Measurements from ENCODE around the gene SLC25A26. TPM values are rescaled to one million over a fixed set of nuclear protein-coding genes. Genes with fewer than 3 reads are reported as not detected.

Gene SLC25A26
- total and polyA plus RNA-seq, 2 of the 13 experiments (the other 11 are each of a cell fraction or from before 2014, with no cell fraction given), result 23.1 to 32.7 TPM

DNA sequence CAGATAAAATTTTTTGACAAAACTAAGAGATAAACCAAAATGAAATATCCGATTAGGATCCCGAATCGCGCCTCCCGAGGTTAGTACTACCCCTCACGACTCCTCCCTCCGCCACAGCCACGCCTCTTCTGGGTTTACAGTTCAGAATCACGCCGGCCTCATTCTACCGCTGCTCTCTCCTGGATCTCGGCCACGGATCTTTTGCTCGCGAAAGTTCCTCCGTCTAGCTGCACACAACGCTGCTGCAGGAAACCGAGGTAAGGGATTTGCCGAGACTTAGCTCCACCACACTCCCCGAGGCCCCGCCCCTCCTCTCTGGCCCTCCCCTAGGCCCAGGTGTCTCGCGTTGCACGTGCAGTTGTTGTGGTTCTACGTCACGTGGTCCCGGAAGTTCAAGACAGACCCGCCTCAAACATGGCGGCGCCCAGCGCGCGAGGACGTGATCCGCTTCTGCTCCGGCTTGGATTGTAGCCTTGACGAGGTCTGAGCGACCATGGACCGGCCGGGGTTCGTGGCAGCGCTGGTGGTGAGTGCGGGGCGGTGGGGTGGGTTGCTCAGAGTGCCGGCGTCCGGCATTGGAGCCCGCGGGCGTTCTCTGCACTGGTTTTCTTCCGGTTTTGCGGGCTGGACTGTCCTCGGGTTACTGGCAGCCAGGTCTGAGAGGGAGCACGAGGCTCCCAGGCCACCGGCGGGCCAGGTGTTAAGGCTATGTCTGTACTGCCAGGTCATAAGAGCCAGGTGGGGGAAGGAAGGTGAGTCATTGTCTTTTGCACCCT, at the start of gene SLC25A26 (continued):
- TF ChIP-seq SOX5 (CRISPR knock-in tag; IDR thresholded peaks at IDR 0.05; ENCODE audit: borderline replicate concordance), result peak; percentile 56
- TF ChIP-seq, protein P1, sequence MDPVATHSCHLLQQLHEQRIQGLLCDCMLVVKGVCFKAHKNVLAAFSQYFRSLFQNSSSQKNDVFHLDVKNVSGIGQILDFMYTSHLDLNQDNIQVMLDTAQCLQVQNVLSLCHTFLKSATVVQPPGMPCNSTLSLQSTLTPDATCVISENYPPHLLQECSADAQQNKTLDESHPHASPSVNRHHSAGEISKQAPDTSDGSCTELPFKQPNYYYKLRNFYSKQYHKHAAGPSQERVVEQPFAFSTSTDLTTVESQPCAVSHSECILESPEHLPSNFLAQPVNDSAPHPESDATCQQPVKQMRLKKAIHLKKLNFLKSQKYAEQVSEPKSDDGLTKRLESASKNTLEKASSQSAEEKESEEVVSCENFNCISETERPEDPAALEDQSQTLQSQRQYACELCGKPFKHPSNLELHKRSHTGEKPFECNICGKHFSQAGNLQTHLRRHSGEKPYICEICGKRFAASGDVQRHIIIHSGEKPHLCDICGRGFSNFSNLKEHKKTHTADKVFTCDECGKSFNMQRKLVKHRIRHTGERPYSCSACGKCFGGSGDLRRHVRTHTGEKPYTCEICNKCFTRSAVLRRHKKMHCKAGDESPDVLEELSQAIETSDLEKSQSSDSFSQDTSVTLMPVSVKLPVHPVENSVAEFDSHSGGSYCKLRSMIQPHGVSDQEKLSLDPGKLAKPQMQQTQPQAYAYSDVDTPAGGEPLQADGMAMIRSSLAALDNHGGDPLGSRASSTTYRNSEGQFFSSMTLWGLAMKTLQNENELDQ (CRISPR knock-in tag; IDR thresholded peaks at IDR 0.05; ENCODE audit: borderline replicate concordance), result no peak
- TF ChIP-seq, protein P2, sequence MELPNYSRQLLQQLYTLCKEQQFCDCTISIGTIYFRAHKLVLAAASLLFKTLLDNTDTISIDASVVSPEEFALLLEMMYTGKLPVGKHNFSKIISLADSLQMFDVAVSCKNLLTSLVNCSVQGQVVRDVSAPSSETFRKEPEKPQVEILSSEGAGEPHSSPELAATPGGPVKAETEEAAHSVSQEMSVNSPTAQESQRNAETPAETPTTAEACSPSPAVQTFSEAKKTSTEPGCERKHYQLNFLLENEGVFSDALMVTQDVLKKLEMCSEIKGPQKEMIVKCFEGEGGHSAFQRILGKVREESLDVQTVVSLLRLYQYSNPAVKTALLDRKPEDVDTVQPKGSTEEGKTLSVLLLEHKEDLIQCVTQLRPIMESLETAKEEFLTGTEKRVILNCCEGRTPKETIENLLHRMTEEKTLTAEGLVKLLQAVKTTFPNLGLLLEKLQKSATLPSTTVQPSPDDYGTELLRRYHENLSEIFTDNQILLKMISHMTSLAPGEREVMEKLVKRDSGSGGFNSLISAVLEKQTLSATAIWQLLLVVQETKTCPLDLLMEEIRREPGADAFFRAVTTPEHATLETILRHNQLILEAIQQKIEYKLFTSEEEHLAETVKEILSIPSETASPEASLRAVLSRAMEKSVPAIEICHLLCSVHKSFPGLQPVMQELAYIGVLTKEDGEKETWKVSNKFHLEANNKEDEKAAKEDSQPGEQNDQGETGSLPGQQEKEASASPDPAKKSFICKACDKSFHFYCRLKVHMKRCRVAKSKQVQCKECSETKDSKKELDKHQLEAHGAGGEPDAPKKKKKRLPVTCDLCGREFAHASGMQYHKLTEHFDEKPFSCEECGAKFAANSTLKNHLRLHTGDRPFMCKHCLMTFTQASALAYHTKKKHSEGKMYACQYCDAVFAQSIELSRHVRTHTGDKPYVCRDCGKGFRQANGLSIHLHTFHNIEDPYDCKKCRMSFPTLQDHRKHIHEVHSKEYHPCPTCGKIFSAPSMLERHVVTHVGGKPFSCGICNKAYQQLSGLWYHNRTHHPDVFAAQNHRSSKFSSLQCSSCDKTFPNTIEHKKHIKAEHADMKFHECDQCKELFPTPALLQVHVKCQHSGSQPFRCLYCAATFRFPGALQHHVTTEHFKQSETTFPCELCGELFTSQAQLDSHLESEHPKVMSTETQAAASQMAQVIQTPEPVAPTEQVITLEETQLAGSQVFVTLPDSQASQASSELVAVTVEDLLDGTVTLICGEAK (IDR thresholded peaks at IDR 0.05), result no peak
- TF ChIP-seq, protein P2 (CRISPR knock-in tag; IDR thresholded peaks at IDR 0.05), result peak; percentile 82
- no peak for TF ChIP-seq FOSL2 (CRISPR knock-in tag; IDR thresholded peaks at IDR 0.05)
- TF ChIP-seq ZFP62 (CRISPR knock-in tag; IDR thresholded peaks at IDR 0.05), result no peak
- no peak for TF ChIP-seq ZNF383 (CRISPR knock-in tag; IDR thresholded peaks at IDR 0.05; ENCODE audit: borderline replicate concordance)
- TF ChIP-seq ZBTB7A (CRISPR knock-in tag; IDR thresholded peaks at IDR 0.05), result no peak
- TF ChIP-seq, protein P3, sequence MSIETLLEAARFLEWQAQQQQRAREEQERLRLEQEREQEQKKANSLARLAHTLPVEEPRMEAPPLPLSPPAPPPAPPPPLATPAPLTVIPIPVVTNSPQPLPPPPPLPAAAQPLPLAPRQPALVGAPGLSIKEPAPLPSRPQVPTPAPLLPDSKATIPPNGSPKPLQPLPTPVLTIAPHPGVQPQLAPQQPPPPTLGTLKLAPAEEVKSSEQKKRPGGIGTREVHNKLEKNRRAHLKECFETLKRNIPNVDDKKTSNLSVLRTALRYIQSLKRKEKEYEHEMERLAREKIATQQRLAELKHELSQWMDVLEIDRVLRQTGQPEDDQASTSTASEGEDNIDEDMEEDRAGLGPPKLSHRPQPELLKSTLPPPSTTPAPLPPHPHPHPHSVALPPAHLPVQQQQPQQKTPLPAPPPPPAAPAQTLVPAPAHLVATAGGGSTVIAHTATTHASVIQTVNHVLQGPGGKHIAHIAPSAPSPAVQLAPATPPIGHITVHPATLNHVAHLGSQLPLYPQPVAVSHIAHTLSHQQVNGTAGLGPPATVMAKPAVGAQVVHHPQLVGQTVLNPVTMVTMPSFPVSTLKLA (IDR thresholded peaks at IDR 0.05), result peak; percentile 99
- TF ChIP-seq ZNF670 (CRISPR knock-in tag; IDR thresholded peaks at IDR 0.05; ENCODE audit: borderline replicate concordance), result no peak
- TF ChIP-seq ZNF274 (CRISPR knock-in tag; IDR thresholded peaks at IDR 0.05), result peak; percentile 85; the same call in 1 of the 2 replicates
- no peak for TF ChIP-seq ZNF446 (CRISPR knock-in tag; IDR thresholded peaks at IDR 0.05)
- TF ChIP-seq RORA (CRISPR knock-in tag; IDR thresholded peaks at IDR 0.05), result no peak
- no peak; the same call in 1 of the 2 replicates for TF ChIP-seq ZNF256 (CRISPR knock-in tag; conservative IDR thresholded peaks at IDR 0.05)
- TF ChIP-seq ZNF33B (CRISPR knock-in tag; IDR thresholded peaks at IDR 0.05), result no peak
- peak; percentile 78 to 93 for TF ChIP-seq POLR2A (IDR thresholded peaks at IDR 0.05; ENCODE audit: insufficient read depth in 1 of 2, low read depth in 2 of 2, low read length in 2 of 2)
- no peak for TF ChIP-seq ZNF143 (CRISPR knock-in tag; IDR thresholded peaks at IDR 0.05)
- TF ChIP-seq RARG (CRISPR knock-in tag; IDR thresholded peaks at IDR 0.05; ENCODE audit: low read depth), result no peak
